KBM-7 (cell line): ENCODE measurements around the gene TPST1.
"Not testable (repeated sequence)": the region's sequence is repeated elsewhere in the genome, so short reads cannot be mapped to it uniquely, and the experiment has no call there.

Experiments used
- DNase-seq: peaks from one replicate; pipeline ENCODE4 v3.0.0-alpha.2; 2015
- in situ Hi-C: fragments of 300-500 bp; cut with MboI; formaldehyde crosslinking; loops from 2 replicates; pipeline ENCODE4 v1.14.3; 2020; ENCODE audit warnings: low sequenced_read_pairs, low pct_unique_long_range_greater_than_20kb, mixed read lengths

Gene TPST1

GRCh38 chr7:66204822-66205740 is at the start of gene TPST1:
Gene TPST1 (plus strand): TSS chr7:66205334. CDS start chr7:66240426, 35,092 bp downstream.
- in situ Hi-C loops: no loop called here

GRCh38 chr7:66156035-66156434 is 49.1 kb upstream of the TPST1 start:
- DNase-seq, in situ Hi-C loops: not testable (repeated sequence)

More at GRCh38 chr7:66204822-66205740, at the start of gene TPST1:
- DNase-seq: peak; percentile 96

- in situ Hi-C loops: no loop called here
Observed at GRCh38 chr7:66157060-66157459, 48.1 kb upstream of the TPST1 start.

GRCh38 chr7:66162622-66163021 is 42.5 kb upstream of the TPST1 start:
- in situ Hi-C loops: no loop called here
- no peak for DNase-seq

More at GRCh38 chr7:66157060-66157459, 48.1 kb upstream of the TPST1 start:
- no peak for DNase-seq

- no peak for DNase-seq
- in situ Hi-C loops: no loop called here
Observed at GRCh38 chr7:66163186-66163610, 41.9 kb upstream of the TPST1 start.

- DNase-seq: no peak
- in situ Hi-C loops: no loop called here
Observed at GRCh38 chr7:66164356-66164755, 40.8 kb upstream of the TPST1 start.

- DNase-seq: peak; percentile 7
- in situ Hi-C loops: no loop called here
Observed at GRCh38 chr7:66167773-66168387, 37.3 kb upstream of the TPST1 start.

GRCh38 chr7:66169616-66170015 is 35.5 kb upstream of the TPST1 start:
- in situ Hi-C loops: no loop called here
- no peak for DNase-seq

GRCh38 chr7:66170309-66171231 is 34.6 kb upstream of the TPST1 start:
- DNase-seq: no peak
- in situ Hi-C loops: no loop called here

- in situ Hi-C loops, DNase-seq: not testable (repeated sequence)
Observed at GRCh38 chr7:66172536-66173401, 32.4 kb upstream of the TPST1 start.

- in situ Hi-C loops: no loop called here
- no peak for DNase-seq
Observed at GRCh38 chr7:66173856-66174255, 31.3 kb upstream of the TPST1 start.

- DNase-seq, in situ Hi-C loops: not testable (repeated sequence)
Observed at GRCh38 chr7:66175006-66175405, 30.1 kb upstream of the TPST1 start.

- in situ Hi-C loops: no loop called here
- DNase-seq: no peak
Observed at GRCh38 chr7:66176914-66177313, 28.2 kb upstream of the TPST1 start.

GRCh38 chr7:66178258-66178657 is 26.9 kb upstream of the TPST1 start:
- in situ Hi-C loops: no loop called here
- DNase-seq: no peak

GRCh38 chr7:66181329-66181728 is 23.8 kb upstream of the TPST1 start:
- in situ Hi-C loops: no loop called here
- no peak for DNase-seq

- DNase-seq: no peak
- in situ Hi-C loops: no loop called here
Observed at GRCh38 chr7:66181845-66182244, 23.3 kb upstream of the TPST1 start.

- in situ Hi-C loops: no loop called here
- DNase-seq: no peak
Observed at GRCh38 chr7:66182920-66183319, 22.2 kb upstream of the TPST1 start.

GRCh38 chr7:66183700-66184099 is 21.4 kb upstream of the TPST1 start:
- no peak for DNase-seq

More at GRCh38 chr7:66183700-66184099, 21.4 kb upstream of the TPST1 start:
- in situ Hi-C loops: no loop called here
